Calu3 (cell line): ENCODE data around the gene ADCY3. TPM values are rescaled to one million over a fixed set of nuclear protein-coding genes. Genes with fewer than 3 reads are reported as not detected.

ENCODE experiments used
- BruUV-seq: library from RNA; stranded (reverse); fragments of 400-500 nt; replicated peaks from 2 replicates; lab custom pipeline; 2021; lab: Mats Ljungman, UMichigan
- CTCF ChIA-PET: fragments of 300-600 bp; sonication (Branson Sonifier 250); formaldehyde crosslinking; loops from one replicate; lab custom pipeline; 2022; ENCODE audit warnings: antibody characterized with exemption; lab: Charles Lee
- DNase-seq: peaks from one replicate; pipeline ENCODE4 v3.0.0; 2022
- H3K27ac Mint-ChIP-seq: one replicate; pipeline ENCODE4 v1.8.0; 2022; ENCODE audit warnings: mixed read lengths; ENCODE audit not compliant: unreplicated experiment
- H3K27me3 Mint-ChIP-seq: one replicate; pipeline ENCODE4 v1.8.0; 2022; ENCODE audit warnings: mixed read lengths; ENCODE audit not compliant: unreplicated experiment
- H3K36me3 Mint-ChIP-seq: one replicate; pipeline ENCODE4 v1.8.0; 2022; ENCODE audit warnings: mild to moderate bottlenecking, moderate library complexity, mixed read lengths; ENCODE audit not compliant: insufficient read depth, unreplicated experiment
- H3K4me1 Mint-ChIP-seq: one replicate; pipeline ENCODE4 v1.8.0; 2022; ENCODE audit warnings: mild to moderate bottlenecking, low read depth, mixed read lengths; ENCODE audit not compliant: unreplicated experiment
- H3K4me3 Mint-ChIP-seq: one replicate; pipeline ENCODE4 v1.8.0; 2022; ENCODE audit warnings: mild to moderate bottlenecking, low read depth, moderate library complexity, mixed read lengths; ENCODE audit not compliant: unreplicated experiment
- H3K9me3 Mint-ChIP-seq: one replicate; pipeline ENCODE4 v1.8.0; 2022; ENCODE audit warnings: low read depth, mixed read lengths; ENCODE audit not compliant: unreplicated experiment
- CTCF ChIP-seq: fragments of 200-600 bp; IDR thresholded peaks from one replicate; pipeline ENCODE4 v1.8.0; 2022; ENCODE audit warnings: antibody characterized with exemption; ENCODE audit not compliant: unreplicated experiment
- intact Hi-C: fragments of 100-400 bp; cut with micrococcal nuclease; formaldehyde crosslinking; loops from one replicate; pipeline ENCODE4 v1.10.0; 2022; ENCODE audit not compliant: unreplicated experiment
- total RNA-seq: library from RNA; stranded (reverse); gene quantifications from 2 replicates; pipeline ENCODE4 v1.2.3, GENCODE V29; 2022

Gene ADCY3
- total RNA-seq, 1 experiment from 2014 or later: 63.7 TPM

GRCh38 chr2:24816884-24817283, 103.2 kb downstream of the ADCY3 start:
- H3K27ac Mint-ChIP-seq: peak overlapping the region; percentile 9
- DNase-seq: no peak
- no peak for TF ChIP-seq CTCF
- intact Hi-C loops: no loop called here
- peaks cover 7% of the 10 kb centered on the region for H3K4me1 Mint-ChIP-seq
- H3K36me3 Mint-ChIP-seq: peaks cover 36% of the 10 kb centered on the region
- CTCF ChIA-PET: no interaction called here
- BruUV-seq: no TSS peak
- H3K27me3 Mint-ChIP-seq: no peaks in the 10 kb centered on the region
- H3K4me3 Mint-ChIP-seq: no peak overlapping the region
- no peaks in the 10 kb centered on the region for H3K9me3 Mint-ChIP-seq

GRCh38 chr2:24816404-24816803, 103.6 kb downstream of the ADCY3 start:
- peaks cover 7% of the 10 kb centered on the region for H3K4me1 Mint-ChIP-seq
- no peaks in the 10 kb centered on the region for H3K9me3 Mint-ChIP-seq
- intact Hi-C loops: no loop called here
- CTCF ChIA-PET: no interaction called here
- no peak overlapping the region for H3K4me3 Mint-ChIP-seq
- H3K27me3 Mint-ChIP-seq: no peaks in the 10 kb centered on the region
- no peak for TF ChIP-seq CTCF
- H3K27ac Mint-ChIP-seq: peak overlapping the region; percentile 9
- BruUV-seq: no TSS peak
- H3K36me3 Mint-ChIP-seq: peaks cover 39% of the 10 kb centered on the region
- no peak for DNase-seq

- H3K4me3 Mint-ChIP-seq: no peak overlapping the region
- BruUV-seq: no TSS peak
- CTCF ChIA-PET: no interaction called here
These were observed 104.9 kb downstream of the ADCY3 start for GRCh38 chr2:24815171-24815570.

GRCh38 chr2:24814516-24814915, 105.5 kb downstream of the ADCY3 start:
- TF ChIP-seq CTCF: no peak
- CTCF ChIA-PET: no interaction called here
- H3K4me1 Mint-ChIP-seq: peaks cover 7% of the 10 kb centered on the region
- H3K27ac Mint-ChIP-seq: no peak overlapping the region
- H3K36me3 Mint-ChIP-seq: peaks cover 30% of the 10 kb centered on the region
- H3K9me3 Mint-ChIP-seq: no peaks in the 10 kb centered on the region
- no peak overlapping the region for H3K4me3 Mint-ChIP-seq
- DNase-seq: no peak
- intact Hi-C loops: no loop called here
- no peaks in the 10 kb centered on the region for H3K27me3 Mint-ChIP-seq
- BruUV-seq: no TSS peak

More at GRCh38 chr2:24815171-24815570, 104.9 kb downstream of the ADCY3 start:
- no peak for DNase-seq
- H3K36me3 Mint-ChIP-seq: peaks cover 30% of the 10 kb centered on the region
- no peak overlapping the region for H3K27ac Mint-ChIP-seq
- no peaks in the 10 kb centered on the region for H3K9me3 Mint-ChIP-seq
- TF ChIP-seq CTCF: no peak
- no peaks in the 10 kb centered on the region for H3K27me3 Mint-ChIP-seq
- intact Hi-C loops: no loop called here
- H3K4me1 Mint-ChIP-seq: peaks cover 7% of the 10 kb centered on the region
